ENCODE measurements around the gene DUS3L.

DUS3L gene

DNA sequence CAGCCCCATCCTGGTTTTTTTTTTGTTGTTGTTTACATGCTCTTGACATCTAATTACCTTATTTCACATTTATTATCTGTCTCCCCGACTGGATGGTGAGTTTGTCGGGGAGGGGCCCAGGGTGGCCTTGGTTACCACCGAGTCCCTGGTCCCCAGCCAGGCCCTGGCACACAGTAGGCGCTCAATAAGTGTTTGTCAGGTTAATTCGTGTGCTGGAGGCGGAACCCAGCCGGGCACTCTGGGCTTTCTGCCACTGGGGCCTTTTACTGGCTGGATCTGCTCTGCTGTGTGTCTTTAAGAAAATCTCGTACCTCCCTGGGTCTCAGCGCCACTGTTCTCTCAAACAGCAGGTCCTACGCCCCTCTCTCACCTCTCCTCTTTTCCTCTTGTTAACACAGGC lies 18.5 kb upstream of the DUS3L start:
- TF ChIP-seq GATA3 (IDR thresholded peaks at IDR 0.05; ENCODE audit: low read depth, low read length), result no peak
- no peak for TF ChIP-seq GATA2 (IDR thresholded peaks at IDR 0.05; ENCODE audit: low read depth, low read length)

DNA sequence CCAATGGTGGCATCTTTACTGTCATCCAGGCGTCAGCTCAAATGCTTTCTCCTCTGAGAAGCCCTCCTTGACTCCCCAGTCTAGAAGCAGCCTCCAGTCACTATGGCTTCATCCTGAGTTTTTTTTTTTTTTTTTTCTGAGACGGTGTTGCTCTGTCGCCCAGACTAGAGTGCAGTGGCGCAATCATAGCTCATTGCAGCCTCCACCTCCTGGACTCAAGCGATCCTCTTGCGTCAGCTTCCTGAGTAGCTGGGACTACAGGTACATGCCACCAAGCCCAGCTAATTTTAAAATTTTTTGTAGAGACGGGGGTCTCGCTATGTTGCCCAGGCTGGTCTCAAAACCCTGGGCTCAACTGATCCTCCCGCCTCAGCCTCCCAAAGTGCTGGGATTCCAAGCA lies 18.1 kb upstream of the DUS3L start:
- TF ChIP-seq GATA2 (IDR thresholded peaks at IDR 0.05; ENCODE audit: low read depth, low read length) (no peak), GATA3 (IDR thresholded peaks at IDR 0.05; ENCODE audit: low read depth, low read length) (no peak)

DNA sequence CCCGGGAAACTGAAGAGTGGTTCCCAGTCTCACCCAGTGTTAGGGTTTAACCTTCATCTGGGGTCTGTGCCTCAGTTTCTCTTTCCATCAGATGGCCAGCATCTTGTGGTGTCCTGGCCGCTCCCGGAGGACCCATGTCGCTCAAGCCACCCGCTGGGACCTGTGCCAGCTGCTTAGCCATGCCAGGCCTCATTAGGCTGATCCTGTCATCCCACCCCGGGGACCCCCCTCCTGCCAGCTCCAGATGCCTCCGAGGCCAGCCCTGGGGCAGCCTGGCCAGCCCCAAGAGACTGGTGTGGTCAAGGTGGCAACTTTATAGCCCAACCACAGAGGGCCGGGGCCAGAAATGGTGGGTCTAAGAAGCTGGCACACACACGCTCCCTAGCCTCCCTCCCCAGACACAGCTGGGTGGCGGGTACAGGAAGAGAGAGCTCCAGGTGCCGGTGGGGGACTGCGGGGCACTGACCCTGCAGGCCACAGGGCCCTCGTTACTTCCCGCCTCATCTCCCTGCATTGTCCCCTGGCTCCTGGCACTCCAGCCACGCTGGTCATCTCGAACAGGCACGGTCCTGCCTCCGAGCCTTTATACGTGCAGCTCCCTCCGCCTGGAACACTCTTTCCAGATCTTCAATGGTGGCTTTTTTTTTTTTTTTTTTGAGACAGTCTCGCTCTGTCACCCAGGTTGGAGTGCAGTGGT lies 17.3 kb upstream of the DUS3L start:
- TF ChIP-seq GATA3 (IDR thresholded peaks at IDR 0.05; ENCODE audit: low read depth, low read length), result no peak
- TF ChIP-seq GATA2 (IDR thresholded peaks at IDR 0.05; ENCODE audit: low read depth, low read length), result no peak

DNA sequence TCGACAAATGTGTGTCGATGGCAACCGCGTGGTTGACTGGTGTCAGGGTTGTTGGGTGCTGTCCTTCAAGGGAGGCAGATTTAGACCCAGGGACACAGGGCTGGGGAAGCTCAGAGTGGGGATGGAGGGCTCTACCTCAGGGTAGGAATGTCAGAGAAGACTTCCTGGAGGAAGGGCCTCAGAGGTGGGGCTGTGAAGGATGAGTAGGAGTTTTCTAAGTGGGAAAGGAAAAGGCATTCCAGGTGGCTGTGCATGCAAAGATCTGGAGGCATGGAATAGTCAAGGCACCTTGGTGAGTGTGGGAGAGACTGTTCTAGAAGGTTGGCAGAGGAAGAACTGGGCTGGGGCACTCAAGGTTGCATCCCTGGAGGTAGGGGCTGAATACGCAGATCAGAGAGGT lies 15.9 kb upstream of the DUS3L start:
- TF ChIP-seq GATA3 (IDR thresholded peaks at IDR 0.05; ENCODE audit: low read depth, low read length) (no peak), GATA2 (IDR thresholded peaks at IDR 0.05; ENCODE audit: low read depth, low read length) (no peak)

DNA sequence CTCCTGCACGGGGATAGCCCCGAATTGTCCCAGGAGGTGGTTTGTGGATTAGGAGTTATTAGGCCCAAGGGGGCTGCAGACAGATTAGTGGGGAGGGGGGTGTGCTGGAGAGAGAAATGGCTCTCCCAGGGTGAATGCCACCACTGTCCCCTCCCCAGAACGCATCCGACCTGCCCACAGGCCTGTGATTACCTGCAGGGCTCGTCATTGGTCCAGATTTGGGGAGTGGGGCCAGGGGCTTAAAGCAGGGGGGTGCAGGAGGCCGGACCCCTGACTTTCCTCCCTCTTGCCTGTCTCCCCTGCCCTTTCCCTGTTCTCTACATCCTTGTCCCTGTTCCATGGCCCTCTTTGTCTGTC lies 15.1 kb upstream of the DUS3L start:
- no peak for TF ChIP-seq GATA2 (IDR thresholded peaks at IDR 0.05; ENCODE audit: low read depth, low read length)
- no peak for TF ChIP-seq GATA3 (IDR thresholded peaks at IDR 0.05; ENCODE audit: low read depth, low read length)

DNA sequence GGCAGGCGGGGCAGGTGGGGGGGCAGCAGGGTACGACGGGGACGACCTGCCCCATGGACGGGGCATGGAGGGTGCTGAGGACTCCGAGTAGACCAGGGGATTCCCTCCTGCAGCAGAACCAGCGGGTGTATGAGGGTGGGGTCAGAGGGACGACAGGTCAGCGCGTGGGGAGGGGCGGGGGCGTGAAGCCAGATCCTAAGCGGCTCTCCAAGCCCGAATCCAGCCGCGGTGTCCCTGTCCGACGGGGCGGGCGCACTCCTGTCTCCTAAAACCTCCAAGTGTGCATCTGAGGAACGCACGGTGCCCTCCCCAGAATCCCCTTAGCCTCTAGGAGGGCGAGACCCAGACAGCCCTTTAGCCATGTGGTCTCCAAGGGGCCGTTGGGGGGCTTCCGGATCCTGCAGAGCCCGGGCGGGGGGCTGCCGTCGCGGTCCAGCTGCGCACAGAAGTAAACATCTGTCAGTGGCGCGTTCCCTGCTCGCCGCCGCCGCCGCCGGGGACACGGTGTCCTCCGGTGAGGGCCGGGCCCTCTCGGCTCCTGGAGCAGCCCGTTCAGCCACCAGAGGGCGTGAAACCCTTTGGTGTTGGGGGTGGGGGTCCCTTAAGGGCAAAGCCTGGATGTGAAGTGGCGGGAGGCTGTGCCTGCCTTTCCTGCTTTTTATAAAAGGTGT lies 14.6 kb upstream of the DUS3L start:
- TF ChIP-seq GATA2 (IDR thresholded peaks at IDR 0.05; ENCODE audit: low read depth, low read length) (no peak), GATA3 (IDR thresholded peaks at IDR 0.05; ENCODE audit: low read depth, low read length) (no peak)

DNA sequence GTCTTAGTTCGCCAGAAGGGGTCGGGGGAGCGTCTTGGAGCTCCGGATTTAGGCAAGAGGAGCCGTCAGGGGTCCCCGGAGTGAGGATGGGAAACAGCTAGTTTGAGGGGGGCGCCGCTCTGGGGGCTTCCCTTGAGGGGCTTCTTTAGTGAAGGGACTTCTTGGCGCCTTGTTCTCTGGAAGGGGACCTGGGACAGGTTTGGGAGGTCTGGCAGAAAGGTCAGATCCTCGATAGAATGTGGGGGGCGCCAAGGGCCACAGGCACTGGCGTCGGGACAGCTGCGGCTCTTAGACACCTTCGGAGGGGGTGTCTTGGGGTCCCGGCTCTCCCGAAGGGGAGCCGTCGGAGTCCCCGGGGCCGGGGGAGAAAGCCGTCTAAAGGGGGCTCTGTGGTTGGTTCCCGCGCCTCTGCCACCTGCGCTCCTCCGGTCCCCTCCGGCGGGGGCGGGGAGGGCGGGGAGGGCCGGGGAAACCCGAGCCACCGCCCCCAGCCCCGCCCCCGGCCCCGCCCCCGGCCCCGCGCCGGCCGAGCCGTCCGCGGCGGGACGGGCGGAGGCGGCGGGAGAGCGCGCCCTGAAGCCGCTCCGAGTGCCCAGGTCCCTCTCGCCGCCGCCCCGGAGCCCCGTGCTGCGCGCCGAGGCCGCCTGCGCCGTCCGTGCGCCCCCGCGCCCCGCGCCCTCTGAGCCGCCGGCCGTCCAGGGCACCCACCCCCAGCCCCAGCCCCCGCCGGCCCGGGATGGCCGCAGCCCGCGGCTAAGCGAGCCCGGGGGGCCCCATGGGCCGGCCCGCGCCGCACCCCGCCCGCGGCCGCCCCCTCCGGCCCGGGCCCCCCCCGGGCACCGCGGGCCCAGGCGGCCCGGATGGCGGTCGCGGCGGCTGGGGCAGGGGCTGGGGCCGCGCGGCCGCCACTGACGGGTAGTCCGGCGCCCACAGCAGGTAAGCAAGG lies 13.8 kb upstream of the DUS3L start, which contains the start of gene NRTN:
NRTN (plus strand) TSS at position 552 of the 946 bp plus-strand sequence. CDS start 19,099 bp downstream, outside the sequence.
- TF ChIP-seq GATA2 (IDR thresholded peaks at IDR 0.05; ENCODE audit: low read depth, low read length) (no peak), GATA3 (IDR thresholded peaks at IDR 0.05; ENCODE audit: low read depth, low read length) (no peak)

DNA sequence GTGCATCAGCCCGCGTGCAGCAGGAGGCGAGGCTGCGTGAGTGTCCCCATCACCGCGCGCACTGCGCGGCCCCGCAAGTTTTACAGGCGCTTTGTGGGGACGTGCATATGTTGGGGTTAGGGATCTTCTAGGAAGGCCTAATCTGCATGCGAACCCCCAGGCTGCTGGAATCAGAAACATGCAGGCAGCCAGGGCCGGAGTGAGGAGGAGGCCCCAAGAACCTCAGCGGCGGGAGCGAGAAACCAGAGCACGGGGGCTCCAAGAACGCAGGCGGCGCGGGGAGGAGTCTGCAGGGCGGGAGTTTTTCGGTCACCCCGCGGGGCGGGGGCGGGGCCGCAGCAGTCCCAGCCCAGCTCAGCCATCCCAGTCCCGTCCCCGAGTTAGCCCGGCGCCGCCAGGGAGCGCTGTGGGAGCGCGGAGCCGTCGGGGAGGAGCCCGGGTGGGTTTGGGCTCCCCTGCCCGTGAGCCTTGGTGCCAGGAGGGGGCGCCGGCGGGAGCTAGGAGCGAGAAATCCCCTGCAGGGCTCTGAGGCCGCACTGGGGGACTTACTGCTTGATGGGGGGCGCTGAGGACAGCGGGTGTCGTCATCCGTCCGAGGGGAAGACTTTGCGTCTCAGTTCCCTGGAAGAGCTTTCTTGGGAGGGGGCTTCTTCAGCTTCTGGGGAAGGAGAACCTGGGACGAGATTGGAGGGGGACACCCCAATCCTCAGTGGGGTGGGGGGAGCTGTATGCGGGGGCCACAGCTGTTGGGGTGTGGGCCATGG lies 13.0 kb upstream of the DUS3L start:
- TF ChIP-seq GATA2 (IDR thresholded peaks at IDR 0.05; ENCODE audit: low read depth, low read length) (no peak), GATA3 (IDR thresholded peaks at IDR 0.05; ENCODE audit: low read depth, low read length) (no peak)

DNA sequence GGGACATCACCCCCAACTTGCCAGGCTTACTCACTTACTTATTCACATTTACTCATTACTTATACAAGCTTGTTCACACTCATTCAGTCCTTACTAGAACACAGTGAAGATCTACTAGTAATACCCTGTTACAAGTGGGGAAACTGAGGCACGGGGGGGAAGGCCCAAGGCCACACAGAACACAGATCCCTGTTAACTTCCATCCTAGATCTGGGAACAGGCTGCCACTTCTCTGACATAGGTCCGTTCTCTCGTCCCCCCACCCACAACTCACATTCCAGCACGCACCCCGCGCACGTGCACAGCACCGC lies 12.4 kb upstream of the DUS3L start:
- no peak for TF ChIP-seq GATA2 (IDR thresholded peaks at IDR 0.05; ENCODE audit: low read depth, low read length)
- TF ChIP-seq GATA3 (IDR thresholded peaks at IDR 0.05; ENCODE audit: low read depth, low read length), result no peak

DNA sequence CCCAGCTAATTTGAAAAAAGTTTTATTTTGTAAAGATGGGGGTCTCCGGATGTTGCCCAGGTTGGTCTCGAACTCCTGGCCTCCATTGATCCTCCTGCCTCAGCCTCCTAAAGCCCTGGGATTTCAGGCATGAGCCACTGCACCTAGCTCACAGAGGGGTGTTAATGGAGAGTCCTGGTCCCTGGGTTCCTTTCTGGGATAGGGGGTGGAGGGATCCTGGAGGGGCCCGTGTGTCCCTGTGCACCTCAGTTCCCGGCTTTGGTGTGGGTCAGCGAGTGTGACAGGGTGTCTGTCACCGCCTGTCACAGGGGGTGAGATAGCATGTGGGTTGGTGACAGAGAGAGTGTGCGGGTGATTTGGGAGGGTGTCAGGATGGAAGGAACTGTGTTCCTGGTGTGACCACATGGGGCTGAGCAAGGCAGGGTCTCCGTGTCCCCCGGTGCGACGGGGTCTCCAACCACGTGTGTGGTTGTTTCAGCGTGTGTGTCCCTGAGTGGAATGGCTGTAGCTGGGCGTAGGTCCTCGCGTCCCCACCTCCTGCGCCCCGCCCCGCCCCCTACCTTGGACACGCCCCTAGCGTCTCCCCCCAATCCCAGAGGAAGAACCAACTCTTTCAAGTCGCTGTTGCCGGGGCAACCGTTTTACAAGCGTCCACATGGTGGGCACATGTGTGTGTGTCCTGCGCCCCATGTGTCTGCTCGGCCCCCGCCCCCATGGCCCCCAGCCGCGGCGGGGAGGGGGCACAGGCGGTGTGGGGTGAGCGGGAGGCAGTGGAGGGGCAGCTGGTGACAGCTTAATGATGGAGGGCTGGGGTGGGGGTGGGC lies 11.0 kb upstream of the DUS3L start:
- no peak for TF ChIP-seq GATA3 (IDR thresholded peaks at IDR 0.05; ENCODE audit: low read depth, low read length)
- no peak for TF ChIP-seq GATA2 (IDR thresholded peaks at IDR 0.05; ENCODE audit: low read depth, low read length)

DNA sequence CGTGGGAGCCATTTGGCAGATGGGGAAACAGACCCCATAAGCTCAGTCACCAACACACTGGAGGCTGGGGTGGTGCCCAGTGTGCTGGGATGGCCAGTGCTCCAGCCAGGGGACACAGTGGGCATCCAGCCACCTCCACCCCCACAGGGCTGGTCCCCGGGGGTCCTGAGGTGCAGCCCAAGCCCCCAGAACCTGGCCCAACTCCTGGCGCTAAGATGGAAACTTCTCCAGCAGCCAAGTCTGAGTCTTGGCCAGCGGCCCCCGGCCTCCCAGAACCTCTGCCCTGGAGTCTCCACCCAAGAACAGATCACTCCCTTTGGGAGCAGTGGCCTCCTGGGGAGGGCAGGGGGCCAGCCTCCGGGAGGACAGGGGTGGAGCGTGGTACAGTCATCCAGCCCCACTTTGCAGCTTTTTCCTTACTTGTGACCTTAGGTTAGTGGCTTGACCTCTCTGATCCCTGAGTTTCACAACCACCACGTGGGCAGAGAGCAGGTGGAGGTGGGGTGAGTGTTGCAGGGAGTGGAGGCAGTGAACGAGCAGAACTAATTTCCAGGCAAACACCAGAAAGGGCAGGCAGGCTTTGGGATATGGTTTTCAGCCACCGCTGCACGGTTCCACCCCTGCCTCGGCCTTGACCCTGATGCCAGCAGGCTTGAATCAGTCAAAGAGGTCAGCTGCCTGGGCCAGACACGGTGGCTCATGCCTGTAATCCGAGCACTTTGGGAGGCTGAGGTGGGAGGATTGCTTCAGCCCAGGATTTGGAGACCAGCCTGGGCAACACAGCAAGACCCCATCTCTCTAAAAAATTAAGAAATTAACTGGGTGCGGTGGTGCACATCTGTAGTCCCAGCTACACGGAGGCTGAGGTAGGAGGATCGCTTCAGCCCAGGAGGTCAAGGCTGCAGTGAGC lies 9.7 kb upstream of the DUS3L start:
- TF ChIP-seq GATA3 (IDR thresholded peaks at IDR 0.05; ENCODE audit: low read depth, low read length) (no peak), GATA2 (IDR thresholded peaks at IDR 0.05; ENCODE audit: low read depth, low read length) (no peak)
